ENCODE measurements around the gene VKORC1L1. TPM values are rescaled to one million over a fixed set of nuclear protein-coding genes. Genes with fewer than 3 reads are reported as not detected.
"Not testable (repeated sequence)": the region's sequence is repeated elsewhere in the genome, so short reads cannot be mapped to it uniquely, and the experiment has no call there.

The VKORC1L1 gene
- total and polyA plus RNA-seq, 9 of the 15 experiments (the other 6 are each of a cell fraction or from before 2014, with no cell fraction given), result 6.8 to 36.5 (median 19.3) TPM

- no peak for ATAC-seq
- no peak for DNase-seq (ENCODE audit: extremely low read depth in 1 of 4, low spot score in 3 of 4)
- H3K27me3 ChIP-seq (ENCODE audit: control insufficient read depth in 2 of 2, insufficient read depth in 2 of 2, low read length in 2 of 2), result 0 out of 5 replicates have a peak, but pooled peaks cover 0 to 2% of the 10 kb centered on the region in 2 experiments
- no peaks in the 10 kb centered on the region for H3K36me3 ChIP-seq (ENCODE audit: control insufficient read depth, insufficient read depth, low read length)
- H3K27ac ChIP-seq (ENCODE audit: extremely low read depth, low read depth, low read length), result no peak overlapping the region
- no peak for TF ChIP-seq TARDBP (IDR thresholded peaks at IDR 0.05)
- TF ChIP-seq E2F6 (IDR thresholded peaks at IDR 0.05; ENCODE audit: borderline replicate concordance in 1 of 2, extremely low read depth in 1 of 2, insufficient read depth in 1 of 2, insufficient read length in 1 of 2, low read depth in 1 of 2, low read length in 1 of 2, poor library complexity in 1 of 2, severe bottlenecking in 1 of 2), result peak in 1 of 2 experiments; percentile 18
- no peak for TF ChIP-seq LCOR (CRISPR knock-in tag; IDR thresholded peaks at IDR 0.05)
- no peak for TF ChIP-seq HINFP (tag; conservative IDR thresholded peaks at IDR 0.05; ENCODE audit: low read depth)
- no peak for TF ChIP-seq ATF7 (IDR thresholded peaks at IDR 0.05)
- no peak overlapping the region for H3K4me3 ChIP-seq
- no peak overlapping the region for H3K4me2 ChIP-seq (ENCODE audit: insufficient read depth, low read length)
- intact Hi-C loops (cut with micrococcal nuclease) (no loop called here), in situ Hi-C loops (cut with MboI) (no loop called here)
- H4K20me1 ChIP-seq (replicated peaks; ENCODE audit: control insufficient read depth, insufficient read depth, low read length), result no peaks in the 10 kb centered on the region
- POLR2A ChIA-PET, result no interaction called here
- 68% methylated on average over 4 of the region's 4 CpGs for WGBS (ENCODE audit: insufficient coverage, low coverage, missing lambda C conversion rate)
- peaks cover 0 to 5% of the 10 kb centered on the region in 2 experiments; a peak in 3 of 5 replicates for H3K4me1 ChIP-seq (replicated peaks in 1 of 2; ENCODE audit: control insufficient read depth in 2 of 2, insufficient read depth in 2 of 2, low read length in 2 of 2)
- FAIRE-seq, result no peak
- no TSS peak for BruUV-seq (replicated peaks)
- no peak overlapping the region for H3K9ac ChIP-seq (ENCODE audit: insufficient read depth in 1 of 2, low read depth in 2 of 2, low read length in 2 of 2)
- no peaks in the 10 kb centered on the region for H3K9me1 ChIP-seq (ENCODE audit: control insufficient read depth, insufficient read depth, low read length)
- no peaks in the 10 kb centered on the region for H3K9me3 ChIP-seq (replicated peaks; ENCODE audit: control insufficient read depth, insufficient read depth, low read depth, low read length)
- CTCF ChIA-PET (ENCODE audit: low intra/inter-chr PET ratio), result no interaction called here
- no peak overlapping the region for H2AFZ ChIP-seq (ENCODE audit: low read depth, low read length)
- no peaks in the 10 kb centered on the region for H3K79me2 ChIP-seq (ENCODE audit: control insufficient read depth, insufficient read depth, low read length)
Measured at GRCh38 chr7:65992526-65992925, 119.7 kb downstream of the VKORC1L1 start.

GRCh38 chr7:65994984-65995383 is 122.1 kb downstream of the VKORC1L1 start:
- BruUV-seq (replicated peaks); H4K20me1 ChIP-seq (replicated peaks; ENCODE audit: control insufficient read depth, insufficient read depth, low read length); CTCF ChIA-PET (ENCODE audit: low intra/inter-chr PET ratio); ATAC-seq; DNase-seq (ENCODE audit: extremely low read depth in 1 of 4, low spot score in 3 of 4); H3K9me3 ChIP-seq (replicated peaks; ENCODE audit: control insufficient read depth, insufficient read depth, low read depth, low read length); FAIRE-seq; in situ Hi-C loops (cut with MboI); H3K27me3 ChIP-seq (ENCODE audit: control insufficient read depth in 2 of 2, insufficient read depth in 2 of 2, low read length in 2 of 2); H3K9me1 ChIP-seq (ENCODE audit: control insufficient read depth, insufficient read depth, low read length); H3K79me2 ChIP-seq (ENCODE audit: control insufficient read depth, insufficient read depth, low read length); H3K27ac ChIP-seq (ENCODE audit: extremely low read depth, low read depth, low read length); H3K4me3 ChIP-seq; H3K36me3 ChIP-seq (ENCODE audit: control insufficient read depth, insufficient read depth, low read length); H2AFZ ChIP-seq (ENCODE audit: low read depth, low read length); H3K4me1 ChIP-seq (replicated peaks in 1 of 2; ENCODE audit: control insufficient read depth in 2 of 2, insufficient read depth in 2 of 2, low read length in 2 of 2); H3K4me2 ChIP-seq (ENCODE audit: insufficient read depth, low read length); POLR2A ChIA-PET; H3K9ac ChIP-seq (ENCODE audit: insufficient read depth in 1 of 2, low read depth in 2 of 2, low read length in 2 of 2); intact Hi-C loops (cut with micrococcal nuclease): not testable (repeated sequence)
- WGBS (ENCODE audit: insufficient coverage, low coverage, missing lambda C conversion rate), result 0% methylated on average over 1 of the region's 1 CpG

- POLR2A ChIA-PET; H4K20me1 ChIP-seq (replicated peaks; ENCODE audit: control insufficient read depth, insufficient read depth, low read length); H3K79me2 ChIP-seq (ENCODE audit: control insufficient read depth, insufficient read depth, low read length); H3K4me1 ChIP-seq (replicated peaks in 1 of 2; ENCODE audit: control insufficient read depth in 2 of 2, insufficient read depth in 2 of 2, low read length in 2 of 2); in situ Hi-C loops (cut with MboI); H3K9me1 ChIP-seq (ENCODE audit: control insufficient read depth, insufficient read depth, low read length); H3K27ac ChIP-seq (ENCODE audit: extremely low read depth, low read depth, low read length); FAIRE-seq; intact Hi-C loops (cut with micrococcal nuclease); H2AFZ ChIP-seq (ENCODE audit: low read depth, low read length); H3K4me2 ChIP-seq (ENCODE audit: insufficient read depth, low read length); CTCF ChIA-PET (ENCODE audit: low intra/inter-chr PET ratio); H3K9me3 ChIP-seq (replicated peaks; ENCODE audit: control insufficient read depth, insufficient read depth, low read depth, low read length); BruUV-seq (replicated peaks); H3K27me3 ChIP-seq (ENCODE audit: control insufficient read depth in 2 of 2, insufficient read depth in 2 of 2, low read length in 2 of 2); H3K9ac ChIP-seq (ENCODE audit: insufficient read depth in 1 of 2, low read depth in 2 of 2, low read length in 2 of 2); DNase-seq (ENCODE audit: extremely low read depth in 1 of 4, low spot score in 3 of 4); H3K36me3 ChIP-seq (ENCODE audit: control insufficient read depth, insufficient read depth, low read length); ATAC-seq; H3K4me3 ChIP-seq: not testable (repeated sequence)
- 4% methylated on average over 1 of the region's 5 CpGs for WGBS (ENCODE audit: insufficient coverage, low coverage, missing lambda C conversion rate)
Measured at GRCh38 chr7:66000823-66001417, 128.0 kb downstream of the VKORC1L1 start.
